NCI-H345 treated with DMSO at 0.1 percent for 48 hours (cell line): Measurements from ENCODE around the gene CYP27C1.
"Not testable (repeated sequence)": the region's sequence is repeated elsewhere in the genome, so short reads cannot be mapped to it uniquely, and the experiment has no call there.

Experiments used
- DNase-seq: peaks from one replicate; lab custom pipeline; 2025; ENCODE audit not compliant: unreplicated experiment; lab: John Stamatoyannopoulos, UW

CYP27C1 gene, protein sequence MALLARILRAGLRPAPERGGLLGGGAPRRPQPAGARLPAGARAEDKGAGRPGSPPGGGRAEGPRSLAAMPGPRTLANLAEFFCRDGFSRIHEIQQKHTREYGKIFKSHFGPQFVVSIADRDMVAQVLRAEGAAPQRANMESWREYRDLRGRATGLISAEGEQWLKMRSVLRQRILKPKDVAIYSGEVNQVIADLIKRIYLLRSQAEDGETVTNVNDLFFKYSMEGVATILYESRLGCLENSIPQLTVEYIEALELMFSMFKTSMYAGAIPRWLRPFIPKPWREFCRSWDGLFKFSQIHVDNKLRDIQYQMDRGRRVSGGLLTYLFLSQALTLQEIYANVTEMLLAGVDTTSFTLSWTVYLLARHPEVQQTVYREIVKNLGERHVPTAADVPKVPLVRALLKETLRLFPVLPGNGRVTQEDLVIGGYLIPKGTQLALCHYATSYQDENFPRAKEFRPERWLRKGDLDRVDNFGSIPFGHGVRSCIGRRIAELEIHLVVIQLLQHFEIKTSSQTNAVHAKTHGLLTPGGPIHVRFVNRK

DNA sequence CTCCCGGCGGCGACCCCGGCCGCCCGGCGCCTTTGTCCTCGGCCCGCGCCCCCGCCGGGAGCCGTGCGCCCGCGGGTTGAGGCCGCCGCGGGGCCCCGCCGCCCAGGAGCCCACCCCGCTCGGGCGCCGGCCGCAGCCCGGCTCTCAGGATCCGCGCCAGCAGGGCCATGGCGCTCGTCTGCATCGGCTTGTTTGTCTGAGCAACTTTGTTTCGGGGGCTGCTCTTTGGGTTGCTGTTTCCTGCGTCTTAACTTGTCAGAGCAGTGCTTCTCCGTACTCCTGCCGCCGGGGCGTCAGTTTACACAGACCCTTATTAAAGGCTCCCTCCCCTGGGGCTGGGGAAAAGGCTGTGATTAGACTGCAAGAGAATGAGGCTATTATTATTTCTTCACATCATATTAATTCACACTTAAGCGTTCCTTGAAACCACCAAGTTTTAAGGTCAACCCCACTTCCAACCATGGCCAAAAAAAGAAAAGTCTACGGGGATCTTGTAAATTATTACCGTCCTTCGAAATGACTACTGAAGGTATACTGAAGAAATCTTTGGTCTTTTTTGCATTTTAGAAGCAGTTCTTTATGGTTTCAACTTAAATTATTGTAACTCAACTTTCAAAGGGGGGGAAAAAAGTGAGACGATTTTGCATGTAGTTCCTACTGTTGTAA, at the start of gene CYP27C1:
CYP27C1 (minus strand) TSS at position 198 of the 666 bp plus-strand sequence; CDS start at position 169, 29 bp downstream.
- DNase-seq = no peak

DNA sequence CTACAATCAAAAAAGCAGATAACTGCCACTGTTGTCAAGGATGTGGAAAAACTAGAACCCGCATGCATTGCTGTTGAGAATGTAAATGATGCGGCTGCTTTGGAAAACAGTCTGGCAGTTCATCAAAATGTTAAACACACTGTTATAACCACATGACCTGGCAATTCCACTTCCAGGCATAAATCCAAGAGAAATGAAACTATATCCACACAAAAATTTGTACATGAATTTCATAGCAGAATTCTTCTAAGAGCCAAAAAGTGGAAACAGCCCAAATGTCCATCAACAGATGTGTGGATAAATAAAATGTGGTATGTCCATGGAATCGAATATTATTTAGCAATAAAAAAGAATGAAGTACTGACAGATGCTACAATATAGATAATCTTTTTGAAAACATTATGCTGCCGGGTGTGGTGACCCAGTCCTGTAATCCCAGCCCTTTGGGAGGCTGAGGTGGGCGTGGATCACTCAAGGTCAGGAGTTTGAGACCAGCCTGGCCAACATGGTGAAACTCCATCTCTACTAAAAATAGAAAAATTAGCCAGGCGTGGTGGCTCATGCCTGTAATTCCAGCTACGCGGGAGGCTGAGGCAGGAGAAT, 41.8 kb upstream of the CYP27C1 start:
- no peak for DNase-seq

DNA sequence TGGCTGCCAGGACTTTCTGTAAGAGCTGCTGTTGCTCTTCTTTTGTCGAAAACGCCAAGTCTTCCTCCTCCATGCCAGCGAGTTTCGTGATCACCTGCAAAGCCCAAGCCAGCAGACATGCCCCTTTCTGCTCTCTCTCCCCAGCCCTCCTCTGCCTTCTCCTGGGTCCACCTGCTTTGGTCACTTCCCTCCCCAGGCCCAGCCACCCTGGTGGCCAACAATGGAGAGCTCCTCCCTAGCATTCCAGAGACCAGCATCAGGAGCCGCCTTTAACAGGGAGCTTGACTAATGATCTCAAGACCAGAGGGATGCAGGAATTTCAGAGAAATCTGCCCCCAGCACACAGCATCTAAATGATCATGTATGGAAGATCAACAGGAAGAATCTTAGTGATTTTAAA, 39.3 kb upstream of the CYP27C1 start:
- DNase-seq = no peak

DNA sequence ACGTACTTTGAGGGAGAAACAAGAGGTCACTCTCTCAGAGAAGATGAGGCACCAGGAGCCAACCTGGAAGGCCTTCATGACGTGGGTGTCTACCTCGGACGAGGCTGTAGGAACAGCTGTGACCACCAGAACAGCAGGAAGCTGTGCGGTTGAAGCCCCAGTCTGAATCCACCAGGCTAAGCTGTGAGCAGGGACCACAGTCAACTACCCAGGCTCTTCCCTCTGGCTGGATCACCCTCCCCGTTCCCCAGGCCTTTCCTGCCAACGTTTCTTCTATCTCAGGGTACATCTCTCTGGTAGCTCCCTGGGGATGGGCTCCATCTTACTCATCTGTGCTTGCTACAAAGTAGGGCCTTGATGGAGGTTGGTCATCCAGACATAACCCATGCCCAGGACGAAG, 36.8 kb upstream of the CYP27C1 start:
- DNase-seq = no peak

DNA sequence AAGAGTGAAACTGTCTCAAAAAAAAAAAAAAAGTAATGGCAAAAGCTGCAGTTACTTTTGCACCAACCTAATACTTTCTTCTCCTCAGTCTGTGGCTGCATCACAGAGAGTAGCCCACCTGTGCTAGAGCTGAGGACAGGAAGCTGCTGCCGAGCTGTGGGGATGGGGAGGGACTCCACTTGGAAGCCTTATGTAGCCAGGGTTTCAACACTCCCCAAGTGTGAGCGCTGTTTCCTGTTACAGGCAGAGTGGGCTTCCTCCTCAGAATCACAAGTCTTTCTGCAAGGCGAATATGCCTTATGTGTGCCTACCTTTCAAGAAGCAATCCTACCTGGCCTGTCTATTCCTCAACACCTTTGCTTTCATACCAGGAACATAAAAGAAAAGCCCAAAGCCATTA, 36.3 kb upstream of the CYP27C1 start:
- DNase-seq = no peak

DNA sequence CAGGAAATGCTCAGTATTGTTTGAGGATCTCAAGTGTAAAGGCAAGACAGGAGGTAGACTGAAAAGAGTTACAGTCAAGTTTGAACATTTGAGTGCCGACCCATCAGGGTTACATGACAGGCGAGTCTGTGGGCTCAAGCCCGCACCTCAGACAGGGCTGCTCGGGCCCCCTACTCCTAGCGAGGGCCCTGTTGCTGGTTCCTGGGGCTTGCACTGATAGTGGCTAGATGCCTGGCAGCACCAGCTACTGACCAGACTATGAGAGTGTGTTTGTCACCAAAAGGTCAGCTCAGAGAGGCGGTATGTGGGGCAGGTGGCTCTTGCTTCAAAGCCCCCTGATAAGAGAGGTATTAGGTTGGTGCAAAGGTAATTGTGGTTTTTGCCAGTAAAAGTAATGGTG, 35.6 kb upstream of the CYP27C1 start:
- no peak for DNase-seq

DNA sequence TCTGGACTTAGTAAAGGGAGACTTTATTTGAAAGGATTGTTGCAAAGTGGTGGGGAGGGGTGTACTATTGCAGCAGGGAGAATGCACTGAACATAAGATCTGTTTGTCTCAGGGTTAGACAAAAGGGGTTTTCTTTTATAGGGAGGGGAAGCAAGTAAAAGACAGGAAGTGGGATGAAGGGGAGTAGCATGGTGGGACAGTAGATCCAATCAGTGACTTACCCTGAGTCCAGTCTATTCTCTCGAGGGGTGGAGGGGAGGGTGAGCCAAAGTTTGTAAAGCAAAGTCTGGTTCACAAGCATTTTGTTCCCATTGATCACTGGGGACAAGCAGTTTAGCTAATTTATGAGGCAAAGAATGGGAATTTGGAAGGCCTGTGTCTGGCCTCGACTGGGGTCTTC, 35.0 kb upstream of the CYP27C1 start:
- DNase-seq = no peak

DNA sequence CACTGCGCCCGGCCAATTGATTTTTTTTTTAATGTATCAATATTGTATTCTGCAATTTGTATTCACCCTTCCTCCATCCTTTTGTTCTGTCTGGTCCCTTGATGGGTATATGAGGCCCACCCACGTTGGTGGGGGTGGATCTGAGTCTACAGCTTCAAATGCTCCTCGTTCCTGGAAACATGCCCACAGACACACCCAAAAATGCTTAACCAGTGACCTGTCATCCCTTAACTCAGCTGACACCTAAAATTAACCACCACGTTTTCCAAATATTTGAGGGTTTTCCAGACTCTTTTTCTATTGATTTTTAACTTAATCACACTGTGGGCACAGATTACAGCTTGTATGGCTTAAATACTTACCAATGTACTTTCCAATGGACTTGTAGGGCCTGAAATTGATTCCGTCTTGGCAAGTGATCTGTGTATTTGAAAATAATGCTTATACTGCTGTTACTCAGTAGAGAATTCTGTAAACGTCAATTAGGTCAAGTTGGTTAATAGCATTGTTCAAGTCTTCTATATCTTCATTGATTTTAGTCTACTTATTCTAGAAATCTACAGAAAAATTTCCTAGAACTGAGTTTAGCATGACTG, 34.4 kb upstream of the CYP27C1 start:
- DNase-seq = no peak

DNA sequence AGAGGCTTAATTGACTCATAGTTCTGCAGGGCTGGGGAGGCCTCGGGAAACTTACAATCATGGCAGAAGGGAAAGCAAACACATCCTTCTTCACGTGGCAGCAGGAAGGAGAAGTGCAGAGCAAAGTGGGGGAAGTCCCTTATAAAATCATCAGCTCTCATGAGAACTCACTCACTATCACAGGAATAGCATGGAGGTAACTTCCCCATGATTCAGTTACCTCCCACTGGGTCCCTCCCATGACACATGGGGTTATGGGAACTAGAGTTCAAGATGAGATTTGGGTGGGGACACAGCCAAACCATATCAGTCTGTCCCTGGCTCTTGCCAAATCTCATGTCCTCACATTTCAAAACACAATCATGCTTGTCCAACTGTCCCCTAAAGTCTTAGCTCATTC, 21.1 kb upstream of the CYP27C1 start:
- DNase-seq = not testable (repeated sequence)

DNA sequence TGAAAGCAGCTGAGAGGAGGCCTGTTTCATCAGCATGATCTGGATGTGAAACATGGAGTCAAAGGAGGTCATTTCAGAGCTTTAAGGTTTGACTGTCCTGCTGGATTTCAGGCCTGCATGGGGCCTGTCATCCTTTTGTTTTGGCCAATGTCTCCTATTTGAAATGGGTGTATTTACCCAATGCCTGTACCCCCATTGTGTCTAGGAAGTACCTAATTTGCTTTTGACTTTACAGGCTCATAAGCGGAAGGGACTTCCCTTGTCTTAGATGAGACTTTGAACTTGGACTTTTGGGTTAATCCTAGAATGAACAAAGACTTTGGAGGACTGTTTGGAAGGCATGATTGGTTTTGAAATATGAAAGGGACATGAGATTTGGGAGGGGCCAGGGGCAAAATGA, 19.3 kb upstream of the CYP27C1 start:
- DNase-seq = no peak

DNA sequence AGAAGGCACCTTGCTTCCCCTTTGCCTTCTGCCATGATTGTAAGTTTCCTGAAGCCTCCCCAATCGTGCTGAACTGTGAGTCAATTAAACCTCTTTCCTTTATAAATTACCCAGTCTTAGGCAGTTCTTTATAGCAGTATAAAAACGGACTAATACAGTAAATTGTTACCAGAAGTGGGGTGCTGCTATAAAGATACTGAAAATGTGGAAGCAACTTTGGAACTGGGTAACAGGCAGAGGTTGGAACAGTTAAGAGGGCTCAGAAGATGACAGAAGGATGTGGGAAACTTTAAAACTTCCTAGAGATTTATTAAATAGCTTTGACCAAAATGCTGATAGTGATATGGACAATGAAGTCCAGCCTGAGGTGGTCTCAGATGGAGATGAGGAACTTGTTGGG, 17.7 kb upstream of the CYP27C1 start:
- not testable (repeated sequence) for DNase-seq

DNA sequence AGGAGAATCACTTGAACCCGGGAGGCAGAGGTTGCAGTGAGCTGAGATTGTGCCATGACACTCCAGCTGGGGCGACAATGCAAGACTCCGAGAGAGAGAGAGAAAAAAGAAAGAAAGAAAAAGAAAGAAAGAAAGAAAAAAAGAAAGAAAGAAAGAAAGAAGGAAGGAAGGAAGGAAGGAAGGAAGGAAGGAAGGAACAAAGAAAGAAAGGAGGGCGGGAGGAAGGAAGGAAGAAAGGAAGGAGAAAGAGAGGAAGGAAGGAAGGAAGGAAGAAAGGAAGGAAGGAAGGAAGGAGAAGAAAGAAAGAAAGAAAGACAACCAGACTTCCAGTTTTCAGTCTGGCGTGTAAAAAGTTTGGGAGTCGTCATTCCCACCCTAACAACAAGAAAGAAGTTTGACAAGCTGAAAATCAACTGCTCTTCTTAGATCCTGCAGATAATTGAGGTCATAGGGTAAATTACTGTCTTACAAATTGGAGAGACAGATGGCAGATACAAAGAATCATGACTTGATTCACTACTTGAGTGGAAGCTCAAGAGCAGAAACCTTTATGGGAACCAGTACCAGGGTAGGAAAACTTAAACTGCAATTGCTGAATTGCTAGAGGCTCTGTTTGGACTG, 15.1 kb upstream of the CYP27C1 start:
- no peak for DNase-seq

DNA sequence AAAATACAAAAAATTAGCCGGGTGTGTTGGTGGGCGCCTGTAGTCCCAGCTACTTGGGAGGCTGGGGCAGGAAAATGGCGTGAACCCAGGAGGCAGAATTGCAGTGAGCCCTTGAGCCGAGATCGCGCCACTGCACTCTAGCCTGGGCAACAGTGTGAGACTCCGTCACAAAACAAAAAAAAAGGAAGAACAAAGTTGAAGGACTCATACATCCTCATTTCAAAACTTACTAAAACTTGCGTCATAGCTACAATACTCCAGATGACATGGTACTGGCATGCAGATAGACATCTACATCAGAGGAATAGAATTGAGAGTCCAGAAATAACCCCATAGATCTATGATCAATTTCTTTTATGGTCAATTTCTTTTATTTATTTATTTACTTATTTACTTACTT, 13.6 kb upstream of the CYP27C1 start:
- DNase-seq = no peak

DNA sequence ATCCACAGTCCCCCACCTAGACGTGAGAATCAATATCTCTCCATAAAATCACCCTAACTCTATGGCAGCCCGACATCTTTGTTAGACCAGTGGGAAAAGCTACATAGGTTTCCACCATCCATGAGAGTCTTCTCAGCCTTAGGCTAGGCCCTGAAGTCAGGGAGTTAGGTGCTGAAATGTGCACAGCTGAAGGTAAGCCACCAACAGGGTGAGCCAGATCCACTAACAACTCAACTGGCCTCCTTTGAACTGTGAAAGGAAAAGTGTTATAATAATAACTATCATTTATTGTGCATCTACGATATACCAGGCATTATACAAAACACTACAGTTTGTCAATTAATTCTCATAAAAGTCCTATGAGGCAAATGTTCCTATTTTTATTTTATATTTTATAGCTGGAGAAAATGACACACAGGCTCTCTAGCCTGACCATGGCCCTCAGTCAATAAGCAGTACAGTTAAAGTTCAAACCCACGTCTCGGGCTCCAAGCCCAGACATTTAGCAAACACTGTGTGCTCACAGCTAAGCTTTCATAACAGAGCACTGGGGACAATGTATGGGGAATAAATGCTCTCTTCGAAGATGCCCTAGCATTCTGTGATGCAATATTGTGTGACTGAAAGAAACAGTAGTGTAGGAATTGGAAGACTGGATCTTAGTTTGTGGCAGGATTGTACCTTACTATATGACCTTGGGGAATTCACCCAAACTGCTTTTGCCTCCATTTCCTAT, 11.2 kb upstream of the CYP27C1 start:
- no peak for DNase-seq

DNA sequence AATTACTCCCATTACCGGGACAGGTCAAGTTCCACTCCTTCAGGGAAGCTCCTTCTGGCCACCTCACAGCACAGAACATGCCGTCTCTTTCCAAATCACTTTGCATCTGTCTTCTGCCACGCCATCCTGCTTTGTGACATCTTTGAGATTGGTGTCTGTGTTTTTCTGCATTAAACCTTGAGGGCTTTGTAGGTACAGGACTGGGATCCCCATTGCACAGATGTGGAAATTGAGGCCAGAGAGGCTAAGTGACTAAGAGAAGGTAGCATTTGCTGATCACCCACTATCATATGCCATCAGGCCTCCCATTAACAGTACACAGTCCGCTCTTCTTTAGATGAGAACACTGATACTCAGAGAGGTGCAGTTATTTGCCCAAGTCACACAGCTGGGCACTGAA, 9.5 kb upstream of the CYP27C1 start:
- no peak for DNase-seq

DNA sequence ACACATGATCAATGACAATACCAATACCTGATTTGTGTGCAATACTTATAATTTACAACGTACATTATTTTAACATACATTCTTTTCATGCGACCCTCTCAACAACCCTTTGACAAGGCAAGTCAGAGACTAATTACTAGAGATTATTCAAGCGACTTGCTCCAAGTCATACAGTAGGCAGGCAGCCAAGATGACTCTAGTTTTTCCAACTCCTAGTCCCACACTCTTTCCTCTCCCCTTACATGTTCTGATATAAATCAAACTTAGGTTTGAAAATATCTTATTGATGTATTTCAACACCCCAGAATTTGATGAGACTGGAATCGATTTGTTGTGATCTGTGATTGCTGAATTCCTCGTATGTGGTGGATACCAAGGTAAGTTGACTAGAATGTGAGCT, 8.0 kb upstream of the CYP27C1 start:
- DNase-seq = no peak

DNA sequence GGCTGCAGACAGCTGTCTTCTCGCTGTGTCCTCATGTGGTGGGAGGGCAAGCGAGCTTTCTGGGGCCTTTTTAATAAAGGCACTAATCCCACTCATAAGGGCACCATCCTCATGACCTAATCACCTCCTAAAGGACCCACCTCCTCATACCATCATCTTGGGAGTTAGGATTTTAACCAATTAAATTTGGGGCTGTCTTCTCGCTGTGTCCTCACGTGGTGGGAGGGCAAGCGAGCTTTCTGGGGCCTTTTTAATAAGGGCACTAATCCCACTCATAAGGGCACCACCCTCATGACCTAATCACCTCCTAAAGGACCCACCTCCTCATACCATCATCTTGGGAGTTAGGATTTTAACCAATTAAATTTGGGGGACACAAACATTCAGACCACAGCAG, 7.2 kb upstream of the CYP27C1 start:
- not testable (repeated sequence) for DNase-seq

DNA sequence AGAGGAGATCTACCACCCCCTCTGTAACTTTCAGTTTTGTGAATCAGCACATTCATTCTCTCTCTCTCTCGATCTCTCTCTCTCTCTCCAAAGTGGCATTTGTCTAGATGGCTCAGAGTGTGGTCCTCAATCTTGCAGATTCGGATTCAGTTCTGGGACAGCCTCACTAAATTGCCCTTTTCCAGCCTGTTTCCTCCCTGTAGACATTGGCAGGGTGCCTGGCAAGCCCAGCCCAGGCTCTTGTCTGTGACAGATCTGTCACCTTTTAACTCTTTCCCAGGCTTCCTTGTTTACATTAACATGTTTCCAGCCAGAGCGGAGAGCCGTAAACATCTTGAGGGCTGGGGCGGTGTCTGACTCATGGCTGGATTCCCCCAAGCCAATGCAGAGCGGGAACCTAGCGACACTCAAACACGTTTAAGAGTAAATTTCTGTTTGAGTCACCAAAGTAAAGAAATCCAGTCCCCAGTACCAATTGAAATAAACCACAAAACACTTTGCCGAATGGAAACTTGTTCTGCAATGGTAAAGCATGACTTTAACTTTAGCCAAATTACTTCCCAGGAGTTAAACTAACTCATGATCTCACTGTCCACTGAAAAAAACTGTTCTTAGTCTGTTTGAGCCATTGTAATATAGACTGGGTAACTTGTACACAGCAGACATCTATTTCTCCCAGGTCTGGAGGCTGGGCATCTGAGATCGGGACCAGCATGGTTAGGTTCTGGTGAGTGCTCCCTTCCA, 6.6 kb upstream of the CYP27C1 start:
- no peak for DNase-seq

DNA sequence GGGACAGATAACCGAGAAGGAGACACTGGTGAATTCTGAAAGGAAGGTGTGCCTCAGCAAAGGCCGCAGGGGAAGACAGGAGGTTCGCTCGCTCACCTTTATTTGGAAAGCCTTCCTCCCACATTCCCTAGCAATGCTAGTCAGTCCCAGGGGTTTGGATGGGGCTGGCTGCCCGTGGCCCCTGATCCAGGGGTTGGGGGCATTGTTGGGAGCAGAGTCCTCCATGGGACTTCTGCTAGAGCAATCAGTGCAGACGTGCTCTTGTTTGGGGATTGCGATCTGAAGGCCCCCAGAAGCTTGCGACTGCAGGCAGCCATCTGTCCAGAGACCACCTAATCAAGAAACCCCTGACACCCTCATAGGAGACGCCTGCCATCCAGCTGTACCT, 6.0 kb upstream of the CYP27C1 start:
- no peak for DNase-seq
